Measurements from ENCODE around the gene LARP4B. TPM values are rescaled to one million over a fixed set of nuclear protein-coding genes. Genes with fewer than 3 reads are reported as not detected.
A peak's percentile ranks its signal among the peaks of the same experiment; 100 is the strongest.

The LARP4B gene
- total and polyA plus RNA-seq, 2 donors (not counting 1 experiment from before 2014, with no cell fraction given): 35.6 to 129 TPM

GRCh38 chr10:785089-785860 lies 146.2 kb downstream of the LARP4B start:
- H3K4me2 ChIP-seq (replicated peaks; ENCODE audit: low read depth, low read length, poor library complexity, severe bottlenecking): peak overlapping the region; percentile 55
- intact Hi-C loops (cut with micrococcal nuclease): no loop called here
- H3K27me3 ChIP-seq (replicated peaks in 1 of 4; ENCODE audit: control extremely low read depth in 1 of 4, control insufficient read depth in 3 of 4, insufficient read depth in 4 of 4, low read length in 3 of 4): peaks cover 0 to 16% (median 6%) of the 10 kb centered on the region in 4 experiments
- ATAC-seq (ENCODE audit: low read depth): no peak
- no peaks in the 10 kb centered on the region for H3K9me3 Mint-ChIP-seq (ENCODE audit: insufficient read depth)
- peak overlapping the region; percentile 28 for H2AFZ ChIP-seq (ENCODE audit: insufficient read depth, low read depth, low read length, poor library complexity, severe bottlenecking)
- peaks cover 32% of the 10 kb centered on the region for H3K27me3 Mint-ChIP-seq
- CTCF ChIA-PET: no interaction called here
- peak overlapping the region; percentile 29 for H3K4me3 Mint-ChIP-seq
- no peak for TF ChIP-seq EZH2 (IDR thresholded peaks at IDR 0.05; ENCODE audit: borderline replicate concordance, insufficient read depth, low read depth, low read length, poor library complexity, severe bottlenecking)
- H3K27ac ChIP-seq (ENCODE audit: low read length in 2 of 2): no peak overlapping the region
- no peaks in the 10 kb centered on the region for H4K20me1 ChIP-seq (ENCODE audit: control insufficient read depth, insufficient read depth, low read length, poor library complexity, severe bottlenecking)
- H3K4me1 ChIP-seq (ENCODE audit: control insufficient read depth in 2 of 2, insufficient read depth in 2 of 2, low read length in 2 of 2): peaks cover 8 to 9% of the 10 kb centered on the region in 2 donors
- no peaks in the 10 kb centered on the region for H3K36me3 ChIP-seq (replicated peaks in 1 of 2; ENCODE audit: control extremely low read depth in 1 of 2, control insufficient read depth in 1 of 2, extremely low read depth in 1 of 2, insufficient read depth in 2 of 2, low read length in 1 of 2)
- H3K9ac ChIP-seq (ENCODE audit: low read length): no peak overlapping the region
- no peak overlapping the region for H3K27ac Mint-ChIP-seq
- peaks cover 10% of the 10 kb centered on the region for H3K4me1 Mint-ChIP-seq
- WGBS (ENCODE audit: insufficient coverage): 48% methylated on average over 32 of the region's 32 CpGs
- H3K4me3 ChIP-seq (ENCODE audit: control extremely low read depth in 1 of 5, extremely low read depth in 1 of 5, insufficient read depth in 1 of 5, low read depth in 2 of 5, low read length in 4 of 5): no peak overlapping the region
- peaks cover 0 to 6% (median 0%) of the 10 kb centered on the region in 3 donors for H3K9me3 ChIP-seq (ENCODE audit: control extremely low read depth in 1 of 3, control insufficient read depth in 2 of 3, insufficient read depth in 1 of 3, low read length in 2 of 3)
- DNase-seq: no peak
- H3K79me2 ChIP-seq (ENCODE audit: control insufficient read depth, insufficient read depth, low read length): no peaks in the 10 kb centered on the region
- POLR2A ChIA-PET: interaction anchor here (0.6 kb wide), 1 partner anchor 148 kb away, joined by 8 read pairs; no protein-coding TSS in a partner anchor

GRCh38 chr10:784403-785088 lies 147.0 kb downstream of the LARP4B start:
- Histone ChIP-seq H3K4me2 (replicated peaks; ENCODE audit: low read depth, low read length, poor library complexity, severe bottlenecking) (peak overlapping the region; percentile 55), H3K79me2 (ENCODE audit: control insufficient read depth, insufficient read depth, low read length) (no peaks in the 10 kb centered on the region), H3K36me3 (replicated peaks in 1 of 2; ENCODE audit: control extremely low read depth in 1 of 2, control insufficient read depth in 1 of 2, extremely low read depth in 1 of 2, insufficient read depth in 2 of 2, low read length in 1 of 2) (no peaks in the 10 kb centered on the region), H3K9ac (ENCODE audit: low read length) (no peak overlapping the region), H2AFZ (ENCODE audit: insufficient read depth, low read depth, low read length, poor library complexity, severe bottlenecking) (peak overlapping the region; percentile 28), H3K4me1 (ENCODE audit: control insufficient read depth in 2 of 2, insufficient read depth in 2 of 2, low read length in 2 of 2) (peaks cover 8 to 9% of the 10 kb centered on the region in 2 donors), H3K9me3 (ENCODE audit: control extremely low read depth in 1 of 3, control insufficient read depth in 2 of 3, insufficient read depth in 1 of 3, low read length in 2 of 3) (peaks cover 0 to 6% (median 0%) of the 10 kb centered on the region in 3 donors), H3K27ac (ENCODE audit: low read length in 2 of 2) (no peak overlapping the region), H3K27me3 (replicated peaks in 1 of 4; ENCODE audit: control extremely low read depth in 1 of 4, control insufficient read depth in 3 of 4, insufficient read depth in 4 of 4, low read length in 3 of 4) (peaks cover 0 to 16% (median 6%) of the 10 kb centered on the region in 4 experiments), H4K20me1 (ENCODE audit: control insufficient read depth, insufficient read depth, low read length, poor library complexity, severe bottlenecking) (no peaks in the 10 kb centered on the region), H3K4me3 (ENCODE audit: control extremely low read depth in 1 of 5, extremely low read depth in 1 of 5, insufficient read depth in 1 of 5, low read depth in 2 of 5, low read length in 4 of 5) (no peak overlapping the region)
- Mint-ChIP-seq H3K27me3 (peaks cover 36% of the 10 kb centered on the region), H3K27ac (no peak overlapping the region), H3K4me1 (peaks cover 10% of the 10 kb centered on the region), H3K9me3 (ENCODE audit: insufficient read depth) (no peaks in the 10 kb centered on the region), H3K4me3 (peak overlapping the region; percentile 29)
- TF ChIP-seq CTCF (IDR thresholded peaks at IDR 0.05) (no peak), EZH2 (IDR thresholded peaks at IDR 0.05; ENCODE audit: borderline replicate concordance, insufficient read depth, low read depth, low read length, poor library complexity, severe bottlenecking) (no peak)
- CTCF ChIA-PET: no interaction called here
- no peak for ATAC-seq (ENCODE audit: low read depth)
- 8% methylated on average over 49 of the region's 51 CpGs for WGBS (ENCODE audit: insufficient coverage)
- intact Hi-C loops (cut with micrococcal nuclease): no loop called here
- no peak for DNase-seq
- POLR2A ChIA-PET: no interaction called here

Measured in B cell (primary cell).